ENCODE measurements around the gene CD99L2.

DNA sequence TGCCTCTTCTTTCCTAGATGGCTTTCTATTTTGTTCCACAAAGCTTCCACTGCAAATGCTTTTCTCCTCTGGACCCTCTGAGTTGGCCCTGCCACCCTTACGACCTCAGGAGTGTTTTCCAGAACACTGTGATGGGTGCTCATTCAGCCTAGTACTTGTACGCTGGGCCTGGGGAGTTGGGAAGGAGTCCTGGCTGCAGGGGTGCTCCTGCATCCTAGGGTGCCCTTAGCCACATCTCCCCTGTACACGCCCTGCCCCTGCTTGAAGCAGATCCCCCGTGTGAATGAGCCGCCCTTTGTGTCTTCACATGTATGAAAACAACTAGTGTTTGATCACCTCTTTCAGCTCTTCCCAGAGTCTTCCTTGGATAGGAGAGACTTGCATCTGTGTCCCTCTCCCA is 141.1 kb downstream of the CD99L2 start:
- TF ChIP-seq POLR2A (IDR thresholded peaks at IDR 0.05) (no peak), POLR2AphosphoS5 (IDR thresholded peaks at IDR 0.05) (no peak), EP300 (IDR thresholded peaks at IDR 0.05) (no peak)
- TF ChIP-seq, protein P1, sequence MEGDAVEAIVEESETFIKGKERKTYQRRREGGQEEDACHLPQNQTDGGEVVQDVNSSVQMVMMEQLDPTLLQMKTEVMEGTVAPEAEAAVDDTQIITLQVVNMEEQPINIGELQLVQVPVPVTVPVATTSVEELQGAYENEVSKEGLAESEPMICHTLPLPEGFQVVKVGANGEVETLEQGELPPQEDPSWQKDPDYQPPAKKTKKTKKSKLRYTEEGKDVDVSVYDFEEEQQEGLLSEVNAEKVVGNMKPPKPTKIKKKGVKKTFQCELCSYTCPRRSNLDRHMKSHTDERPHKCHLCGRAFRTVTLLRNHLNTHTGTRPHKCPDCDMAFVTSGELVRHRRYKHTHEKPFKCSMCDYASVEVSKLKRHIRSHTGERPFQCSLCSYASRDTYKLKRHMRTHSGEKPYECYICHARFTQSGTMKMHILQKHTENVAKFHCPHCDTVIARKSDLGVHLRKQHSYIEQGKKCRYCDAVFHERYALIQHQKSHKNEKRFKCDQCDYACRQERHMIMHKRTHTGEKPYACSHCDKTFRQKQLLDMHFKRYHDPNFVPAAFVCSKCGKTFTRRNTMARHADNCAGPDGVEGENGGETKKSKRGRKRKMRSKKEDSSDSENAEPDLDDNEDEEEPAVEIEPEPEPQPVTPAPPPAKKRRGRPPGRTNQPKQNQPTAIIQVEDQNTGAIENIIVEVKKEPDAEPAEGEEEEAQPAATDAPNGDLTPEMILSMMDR (IDR thresholded peaks at IDR 0.05) = no peak

All from gastroesophageal sphincter (tissue), 3 donors.